RWPE1 (cell line): ENCODE data around the gene CTBP2.
"Not testable (repeated sequence)": the region's sequence is repeated elsewhere in the genome, so short reads cannot be mapped to it uniquely, and the experiment has no call there.

Experiments
- CTCF ChIA-PET: fragments of 350-600 bp; sonication (Branson Sonifier 250); formaldehyde crosslinking; extraction: SDS; loops from one replicate; lab custom pipeline; 2021; lab: Yijun Ruan, JAX
- POLR2A ChIA-PET: fragments of 400-600 bp; formaldehyde crosslinking; extraction: SDS; loops from one replicate; lab custom pipeline; 2020; ENCODE audit warnings: antibody characterized with exemption; ENCODE audit not compliant: low non-redundant PET; lab: Yijun Ruan, JAX
- DNase-seq: peaks from one replicate; pipeline ENCODE4 v3.0.0; 2012; ENCODE audit warnings: low spot score
- H3K27ac ChIP-seq: fragments of 450-650 bp; 2 replicates; pipeline ENCODE4 v1.5.1; 2017
- CTCF ChIP-seq: fragments of 450-650 bp; conservative IDR thresholded peaks from 2 replicates; pipeline ENCODE4 v1.5.1; 2017; ENCODE audit warnings: low read depth, mild to moderate bottlenecking

The CTBP2 gene

GRCh38 chr10:125187238-125188194, 27.2 kb upstream of the CTBP2 start:
- no peak for TF ChIP-seq CTCF
- no peak overlapping the region for H3K27ac ChIP-seq
- ChIA-PET CTCF (no interaction called here), POLR2A (no interaction called here)
- no peak for DNase-seq

GRCh38 chr10:125186431-125187170, 26.2 kb upstream of the CTBP2 start:
- POLR2A ChIA-PET, result no interaction called here
- CTCF ChIA-PET, result interaction anchor here (0.6 kb wide), 1 partner anchor 1628 kb away, joined by 3 read pairs; no protein-coding TSS in a partner anchor
- no peak for TF ChIP-seq CTCF
- DNase-seq, result no peak
- no peak overlapping the region for H3K27ac ChIP-seq

GRCh38 chr10:125179107-125179506, 18.7 kb upstream of the CTBP2 start:
- DNase-seq, H3K27ac ChIP-seq, POLR2A ChIA-PET: not testable (repeated sequence)
- CTCF ChIA-PET, result interaction anchor here (0.6 kb wide), 1 partner anchor 333 kb away, joined by 3 read pairs; no protein-coding TSS in a partner anchor

- DNase-seq, result no peak
- H3K27ac ChIP-seq, result no peak overlapping the region
- TF ChIP-seq CTCF, result no peak
- ChIA-PET CTCF (no interaction called here), POLR2A (no interaction called here)
These were observed 17.6 kb upstream of the CTBP2 start for GRCh38 chr10:125177641-125178640.

- ChIA-PET POLR2A (no interaction called here), CTCF (no interaction called here)
- no peak overlapping the region for H3K27ac ChIP-seq
- no peak for TF ChIP-seq CTCF
- no peak for DNase-seq
These were observed 15.4 kb upstream of the CTBP2 start for GRCh38 chr10:125175807-125176206.

- ChIA-PET CTCF (interaction anchor here (1.0 kb wide), 1 partner anchor 16 kb away, joined by 3 read pairs; no protein-coding TSS in a partner anchor), POLR2A (no interaction called here)
- no peak overlapping the region for H3K27ac ChIP-seq
- no peak for DNase-seq
- TF ChIP-seq CTCF, result no peak
These were observed 14.0 kb upstream of the CTBP2 start for GRCh38 chr10:125174360-125174759.
